ENCODE data around the gene PEX12.
"Not testable (repeated sequence)": the region's sequence is repeated elsewhere in the genome, so short reads cannot be mapped to it uniquely, and the experiment has no call there.

Gene PEX12

DNA sequence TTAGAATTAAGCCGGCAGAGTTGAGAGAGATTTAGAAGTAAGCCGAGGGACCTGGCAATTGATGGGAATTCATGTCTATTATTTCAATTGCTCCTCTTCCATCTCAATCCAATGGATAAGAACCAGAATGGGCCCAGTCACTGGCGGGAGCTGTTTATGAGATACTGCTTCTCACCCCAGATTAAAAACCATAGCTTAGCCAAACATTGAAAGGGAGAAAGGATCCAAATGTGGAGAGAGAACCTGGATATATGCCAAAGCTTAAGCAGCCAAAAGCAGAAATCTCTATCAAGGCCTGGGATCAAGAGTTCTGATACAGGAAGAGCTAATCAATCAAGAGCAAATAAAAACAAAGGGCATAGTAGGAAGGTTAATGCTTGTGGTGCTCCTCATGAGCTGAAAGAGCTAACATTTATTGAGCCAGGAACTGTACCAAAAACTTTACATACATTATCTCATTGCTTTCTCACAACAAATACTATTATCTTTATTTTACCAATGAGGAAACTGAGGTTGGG lies 43.7 kb downstream of the PEX12 start:
- no peak for DNase-seq

DNA sequence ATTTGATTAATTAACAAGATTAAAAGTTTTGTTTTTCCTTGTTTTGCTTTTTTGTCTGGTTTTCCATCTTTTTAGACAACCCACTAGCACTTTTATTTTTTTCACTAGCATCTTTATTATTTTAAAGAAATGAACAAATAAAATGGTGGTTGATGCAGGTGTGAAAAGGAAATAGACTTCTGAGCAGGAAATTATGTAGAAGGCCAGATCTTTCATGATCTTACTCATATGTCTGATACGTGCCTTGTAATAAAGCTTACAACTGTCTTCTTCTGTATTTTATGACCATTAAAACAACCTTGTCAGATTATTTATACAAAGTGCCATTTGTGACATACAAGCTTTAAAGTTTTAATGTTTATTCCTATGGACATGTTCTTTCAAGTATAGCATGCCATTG lies 47.2 kb downstream of the PEX12 start:
- no peak for DNase-seq

DNA sequence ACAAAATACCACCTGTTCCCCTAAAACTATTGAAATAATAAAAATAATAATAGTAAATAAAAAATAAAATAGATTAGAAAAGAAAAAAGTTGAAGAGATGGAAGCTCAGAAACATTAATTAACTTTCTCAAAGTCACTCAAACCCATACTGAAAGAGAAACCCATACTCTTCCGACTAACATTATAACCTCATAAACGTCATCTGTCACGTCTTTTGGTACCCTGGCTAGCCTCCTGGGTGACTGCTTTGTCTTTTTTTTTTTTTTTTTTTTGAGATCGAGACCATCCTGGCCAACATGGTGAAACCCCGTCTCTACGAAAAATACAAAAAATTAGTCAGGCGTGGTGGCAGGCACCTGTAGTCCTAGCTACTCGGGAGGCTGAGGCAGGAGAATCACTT lies 48.5 kb downstream of the PEX12 start:
- DNase-seq: no peak

DNA sequence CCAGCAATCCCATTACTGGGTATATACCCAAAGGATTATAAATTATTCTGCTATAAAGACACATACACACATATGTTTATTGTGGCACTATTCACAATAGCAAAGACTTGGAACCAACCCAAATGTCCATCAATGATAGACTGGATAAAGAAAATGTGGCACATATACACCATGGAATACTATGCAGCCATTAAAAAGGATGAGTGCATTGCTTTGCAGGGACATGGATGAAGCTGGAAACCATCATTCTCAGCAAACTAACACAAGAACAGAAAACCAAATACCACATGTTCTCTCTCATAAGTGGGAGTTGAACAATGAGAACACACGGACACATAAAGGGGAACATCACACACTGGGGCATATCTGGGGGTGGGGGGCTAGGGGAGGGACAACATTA lies 49.0 kb downstream of the PEX12 start:
- not testable (repeated sequence) for DNase-seq

Measured in fibroblast of upper back skin (primary cell).